Stimulated activated CD8-positive, alpha-beta memory T cell treated with anti-CD3 and anti-CD28 coated beads, Interleukin-7, amount 100 ng/mL, for 1 hour (primary cell): ENCODE data around the gene KLF11.

Experiments
- DNase-seq, 2 donors: peaks; one replicate each; pipeline ENCODE4 v3.0.0-alpha.2; 2020; ENCODE audit warnings: low read depth in 2 of 2

The KLF11 gene

GRCh38 chr2:10042301-10043161 is 819 bp upstream of the KLF11 start:
- peak; percentile 12 to 23 for DNase-seq

GRCh38 chr2:10043906-10044601 is 704 bp downstream of the KLF11 start:
- DNase-seq = peak; percentile 75 to 95

- no peak for DNase-seq
Observed at GRCh38 chr2:10045561-10046355, 2.4 kb downstream of the KLF11 start.

GRCh38 chr2:10046931-10047330 is 3.6 kb downstream of the KLF11 start:
- DNase-seq = no peak

GRCh38 chr2:10047616-10048500 is 4.5 kb downstream of the KLF11 start:
- no peak for DNase-seq

GRCh38 chr2:10048501-10049171 is 5.3 kb downstream of the KLF11 start:
- DNase-seq = no peak

GRCh38 chr2:10052216-10052615 is 8.9 kb downstream of the KLF11 start:
- no peak for DNase-seq

- no peak for DNase-seq
Observed at GRCh38 chr2:10053351-10053750, 10.0 kb downstream of the KLF11 start.

GRCh38 chr2:10054424-10054823 is 11.1 kb downstream of the KLF11 start:
- no peak for DNase-seq

GRCh38 chr2:10054976-10055375 is 11.6 kb downstream of the KLF11 start:
- no peak for DNase-seq

- no peak for DNase-seq
Observed at GRCh38 chr2:10056439-10056838, 13.1 kb downstream of the KLF11 start.

GRCh38 chr2:10057231-10058107 is 14.1 kb downstream of the KLF11 start:
- DNase-seq = no peak

GRCh38 chr2:10058251-10059015 is 15.1 kb downstream of the KLF11 start:
- DNase-seq = no peak

- DNase-seq = no peak
Observed at GRCh38 chr2:10059016-10059351, 15.6 kb downstream of the KLF11 start.

GRCh38 chr2:10059552-10060335 is 16.4 kb downstream of the KLF11 start:
- DNase-seq = no peak

- no peak for DNase-seq
Observed at GRCh38 chr2:10061221-10061925, 18.0 kb downstream of the KLF11 start.

- DNase-seq = no peak
Observed at GRCh38 chr2:10062931-10063365, 19.6 kb downstream of the KLF11 start.

GRCh38 chr2:10063566-10063965 is 20.2 kb downstream of the KLF11 start:
- no peak for DNase-seq
